CD8-positive, alpha-beta memory T cell (primary cell): ENCODE data around the gene RAPSN. TPM values are rescaled to one million over a fixed set of nuclear protein-coding genes. Genes with fewer than 3 reads are reported as not detected.

Source experiments
- CTCF ChIA-PET: fragments of 350-600 bp; sonication (Branson Sonifier 250); formaldehyde crosslinking; loops from one replicate; lab custom pipeline; 2021; ENCODE audit warnings: antibody characterized with exemption; lab: Charles Lee
- POLR2A ChIA-PET: fragments of 350-600 bp; sonication (Branson Sonifier 250); formaldehyde crosslinking; loops from one replicate; lab custom pipeline; 2021; ENCODE audit warnings: antibody characterized with exemption; lab: Charles Lee
- DNase-seq, 5 donors: peaks; one replicate each; pipeline versions ENCODE4 v3.0.0 to v3.0.0-alpha.2; 2020 to 2022; ENCODE audit warnings: mixed read lengths in 1 of 5
- H3K27ac ChIP-seq: one replicate; pipeline ENCODE4 v1.7.0; 2013; ENCODE audit warnings: low read depth, mild to moderate bottlenecking, low read length, moderate library complexity
- H3K27me3 ChIP-seq: 2 replicates; pipeline ENCODE4 v1.7.0; 2013; ENCODE audit warnings: low read length, mild to moderate bottlenecking; ENCODE audit not compliant: insufficient read depth, poor library complexity, severe bottlenecking
- H3K36me3 ChIP-seq: 2 replicates; pipeline ENCODE4 v1.7.0; 2013; ENCODE audit warnings: mild to moderate bottlenecking, low read length, moderate library complexity; ENCODE audit not compliant: insufficient read depth
- H3K4me1 ChIP-seq: 2 replicates; pipeline ENCODE4 v1.7.0; 2013; ENCODE audit warnings: mild to moderate bottlenecking, low read length, moderate library complexity; ENCODE audit not compliant: insufficient read depth
- H3K4me3 ChIP-seq: 2 replicates; pipeline ENCODE4 v1.7.0; 2013; ENCODE audit warnings: mild to moderate bottlenecking, low read length
- H3K9me3 ChIP-seq: 2 replicates; pipeline ENCODE4 v1.7.0; 2013; ENCODE audit warnings: mild to moderate bottlenecking, low read length
- H3K27ac Mint-ChIP-seq, 8 donors: one replicate each; pipeline ENCODE4 v1.8.0; 2020 to 2021; ENCODE audit warnings: mixed read lengths in 8 of 8, mild to moderate bottlenecking in 6 of 8, inconsistent platforms in 3 of 8, moderate library complexity in 3 of 8
- H3K27me3 Mint-ChIP-seq, 2 donors: one replicate each; pipeline ENCODE4 v1.8.0; 2020 to 2021; ENCODE audit warnings: mixed read lengths in 2 of 2, mild to moderate bottlenecking in 1 of 2, moderate library complexity in 1 of 2
- H3K36me3 Mint-ChIP-seq, 3 donors: one replicate each; pipeline ENCODE4 v1.8.0; 2020 to 2021; ENCODE audit warnings: mixed read lengths in 3 of 3, inconsistent platforms in 1 of 3, mild to moderate bottlenecking in 1 of 3
- H3K4me1 Mint-ChIP-seq, 3 donors: one replicate each; pipeline ENCODE4 v1.8.0; 2020 to 2021; ENCODE audit warnings: mixed read lengths in 3 of 3, inconsistent platforms in 1 of 3, mild to moderate bottlenecking in 1 of 3
- H3K4me3 Mint-ChIP-seq, 7 donors: one replicate each; pipeline ENCODE4 v1.8.0; 2020 to 2021; ENCODE audit warnings: mixed read lengths in 7 of 7, mild to moderate bottlenecking in 6 of 7, moderate library complexity in 4 of 7, inconsistent platforms in 2 of 7
- H3K9me3 Mint-ChIP-seq, 5 donors: one replicate each; pipeline ENCODE4 v1.8.0; 2020 to 2022; ENCODE audit warnings: mixed read lengths in 5 of 5, mild to moderate bottlenecking in 3 of 5, moderate library complexity in 2 of 5, inconsistent platforms in 1 of 5
- polyA plus RNA-seq: library from polyadenylated mRNA; unstranded; fragments of 300-500 nt; fragmentation: Illumina TruSeq; gene quantifications from one replicate; pipeline ENCODE4 v1.2.3, GENCODE V29; 2021
- total RNA-seq, 2 experiments: library from RNA; stranded (reverse); gene quantifications; one replicate each; pipeline ENCODE4 v1.2.3, GENCODE V29; 2021

RAPSN gene
- total and polyA plus RNA-seq, 3 experiments from 2014 or later: 0.29 to 0.79 TPM; not detected in 1

GRCh38 chr11:47399860-47400767, 48.8 kb downstream of the RAPSN start:
- ChIA-PET POLR2A (interaction anchor here (0.5 to 1.2 kb wide), 5 partner anchors 11 to 788 kb away, joined by 3 to 5 read pairs (median 3); partner anchors contain the start of gene DDB2), CTCF (interaction anchor here (0.8 to 7.9 kb wide), 6 partner anchors 8 to 27 kb away, joined by 3 to 89 read pairs (median 5); no protein-coding TSS in a partner anchor)
- H3K4me3 ChIP-seq: peak overlapping the region; percentile 65
- Mint-ChIP-seq H3K9me3 (no peaks in the 10 kb centered on the region), H3K4me3 (peak overlapping the region; percentile 59 to 92 (median 81)), H3K27ac (peak overlapping the region; percentile 61 to 97 (median 82)), H3K36me3 (peaks cover 0 to 1% (median 0%) of the 10 kb centered on the region in 3 donors), H3K27me3 (no peaks in the 10 kb centered on the region), H3K4me1 (peaks cover 19 to 44% (median 25%) of the 10 kb centered on the region in 3 donors)
- H3K27ac ChIP-seq: peak overlapping the region; percentile 44
- peaks cover 28% of the 10 kb centered on the region for H3K4me1 ChIP-seq
- no peaks in the 10 kb centered on the region for H3K9me3 ChIP-seq
- no peaks in the 10 kb centered on the region for H3K27me3 ChIP-seq
- peak; percentile 27 to 65 (median 39) for DNase-seq
- no peaks in the 10 kb centered on the region for H3K36me3 ChIP-seq

GRCh38 chr11:47398551-47398950, 50.4 kb downstream of the RAPSN start:
- POLR2A ChIA-PET: no interaction called here
- Mint-ChIP-seq H3K27me3 (no peaks in the 10 kb centered on the region), H3K27ac (peak overlapping the region; percentile 17 to 86 (median 73))

GRCh38 chr11:47398011-47398410, 50.9 kb downstream of the RAPSN start:
- peak overlapping the region in 4 of 7 donors; percentile 11 to 61 (median 30) for H3K4me3 Mint-ChIP-seq
- H3K4me3 ChIP-seq: no peak overlapping the region
- no peaks in the 10 kb centered on the region for H3K27me3 Mint-ChIP-seq
- H3K36me3 ChIP-seq: no peaks in the 10 kb centered on the region
- H3K36me3 Mint-ChIP-seq: peaks cover 0 to 1% (median 0%) of the 10 kb centered on the region in 3 donors
- peaks cover 32 to 63% (median 45%) of the 10 kb centered on the region in 3 donors for H3K4me1 Mint-ChIP-seq
- no peak overlapping the region for H3K27ac ChIP-seq
- peak overlapping the region in 6 of 8 donors; percentile 42 to 86 (median 60) for H3K27ac Mint-ChIP-seq
- POLR2A ChIA-PET: no interaction called here
- no peaks in the 10 kb centered on the region for H3K27me3 ChIP-seq
- H3K9me3 ChIP-seq: no peaks in the 10 kb centered on the region
- no peak for DNase-seq
- CTCF ChIA-PET: interaction anchor here (2.0 to 4.1 kb wide), 2 partner anchors 14 to 24 kb away, joined by 13 to 21 read pairs; no protein-coding TSS in a partner anchor
- H3K9me3 Mint-ChIP-seq: no peaks in the 10 kb centered on the region
- H3K4me1 ChIP-seq: peaks cover 47% of the 10 kb centered on the region

More at GRCh38 chr11:47398551-47398950, 50.4 kb downstream of the RAPSN start:
- H3K9me3 ChIP-seq: no peaks in the 10 kb centered on the region
- CTCF ChIA-PET: interaction anchor here (1.3 to 7.9 kb wide), 3 partner anchors 9 to 25 kb away, joined by 5 to 89 read pairs (median 21); no protein-coding TSS in a partner anchor
- H3K4me3 ChIP-seq: no peak overlapping the region
- no peak for DNase-seq
- no peaks in the 10 kb centered on the region for H3K36me3 ChIP-seq
- H3K4me1 ChIP-seq: peaks cover 43% of the 10 kb centered on the region
- no peaks in the 10 kb centered on the region for H3K27me3 ChIP-seq
- Mint-ChIP-seq H3K4me1 (peaks cover 30 to 60% (median 41%) of the 10 kb centered on the region in 3 donors), H3K36me3 (peaks cover 0 to 1% (median 0%) of the 10 kb centered on the region in 3 donors), H3K9me3 (no peaks in the 10 kb centered on the region), H3K4me3 (peak overlapping the region; percentile 17 to 88 (median 47))
- no peak overlapping the region for H3K27ac ChIP-seq

GRCh38 chr11:47396049-47396320, 53.0 kb downstream of the RAPSN start:
- Histone ChIP-seq H3K4me3 (no peak overlapping the region), H3K36me3 (no peaks in the 10 kb centered on the region), H3K27ac (no peak overlapping the region), H3K4me1 (peaks cover 44% of the 10 kb centered on the region), H3K27me3 (no peaks in the 10 kb centered on the region), H3K9me3 (no peaks in the 10 kb centered on the region)
- DNase-seq: no peak
- Mint-ChIP-seq H3K4me3 (no peak overlapping the region), H3K27ac (peak overlapping the region in 6 of 8 donors; percentile 52 to 93 (median 86)), H3K4me1 (peaks cover 36 to 72% (median 53%) of the 10 kb centered on the region in 3 donors), H3K27me3 (no peaks in the 10 kb centered on the region), H3K9me3 (no peaks in the 10 kb centered on the region), H3K36me3 (peaks cover 0 to 1% (median 0%) of the 10 kb centered on the region in 3 donors)
- ChIA-PET CTCF (interaction anchor here (2.0 kb wide), 1 partner anchor 22 kb away, joined by 13 read pairs; no protein-coding TSS in a partner anchor), POLR2A (no interaction called here)

- Histone ChIP-seq H3K4me3 (peak overlapping the region; percentile 68), H3K36me3 (no peaks in the 10 kb centered on the region), H3K27me3 (no peaks in the 10 kb centered on the region), H3K27ac (peak overlapping the region; percentile 79), H3K9me3 (no peaks in the 10 kb centered on the region), H3K4me1 (peaks cover 39% of the 10 kb centered on the region)
- no peak for DNase-seq
- Mint-ChIP-seq H3K27ac (peak overlapping the region; percentile 60 to 93 (median 86)), H3K9me3 (no peaks in the 10 kb centered on the region), H3K4me3 (peak overlapping the region in 6 of 7 donors; percentile 29 to 73 (median 58)), H3K36me3 (peaks cover 0 to 1% (median 0%) of the 10 kb centered on the region in 3 donors), H3K4me1 (peaks cover 36 to 72% (median 51%) of the 10 kb centered on the region in 3 donors), H3K27me3 (no peaks in the 10 kb centered on the region)
- CTCF ChIA-PET: interaction anchor here (1.3 to 10.0 kb wide), 2 partner anchors 17 to 22 kb away, joined by 3 to 106 read pairs; no protein-coding TSS in a partner anchor
- POLR2A ChIA-PET: no interaction called here
Observed at GRCh38 chr11:47395223-47396048, 53.5 kb downstream of the RAPSN start.

GRCh38 chr11:47394322-47395222, 54.4 kb downstream of the RAPSN start:
- H3K27me3 ChIP-seq: no peaks in the 10 kb centered on the region
- Mint-ChIP-seq H3K4me1 (peaks cover 40 to 75% (median 55%) of the 10 kb centered on the region in 3 donors), H3K4me3 (peak overlapping the region; percentile 48 to 74 (median 68)), H3K27me3 (no peaks in the 10 kb centered on the region), H3K36me3 (no peaks in the 10 kb centered on the region), H3K27ac (peak overlapping the region; percentile 77 to 93 (median 85)), H3K9me3 (no peaks in the 10 kb centered on the region)
- H3K36me3 ChIP-seq: no peaks in the 10 kb centered on the region
- peaks cover 42% of the 10 kb centered on the region for H3K4me1 ChIP-seq
- CTCF ChIA-PET: interaction anchor here (1.3 to 10.0 kb wide), 3 partner anchors 14 to 22 kb away, joined by 3 to 106 read pairs (median 7); partner anchors contain the start of gene SLC39A13
- DNase-seq: peak; percentile 31 to 73 (median 40)
- POLR2A ChIA-PET: interaction anchor here (0.8 kb wide), 1 partner anchor 21 kb away, joined by 3 read pairs; no protein-coding TSS in a partner anchor
- H3K4me3 ChIP-seq: peak overlapping the region; percentile 68
- H3K9me3 ChIP-seq: no peaks in the 10 kb centered on the region
- peak overlapping the region; percentile 79 for H3K27ac ChIP-seq
